GM19351 (cell line): ENCODE data around the gene GABRR2.

ENCODE experiments used
- ATAC-seq: cut with Tn5 transposase; IDR thresholded peaks from one replicate; pipeline ENCODE4 v1.9.1; 2021; ENCODE audit warnings: mild to moderate bottlenecking, moderate library complexity; ENCODE audit not compliant: unreplicated experiment

GABRR2 gene

GRCh38 chr6:89328976-89329375, 13.9 kb upstream of the GABRR2 start:
- ATAC-seq: no peak

- no peak for ATAC-seq
Measured at GRCh38 chr6:89324304-89324703, 9.2 kb upstream of the GABRR2 start.

GRCh38 chr6:89323511-89323971, 8.4 kb upstream of the GABRR2 start:
- ATAC-seq: no peak

GRCh38 chr6:89321131-89321970, 6.3 kb upstream of the GABRR2 start:
- ATAC-seq: no peak

GRCh38 chr6:89320012-89320559, 5.0 kb upstream of the GABRR2 start:
- ATAC-seq: no peak

GRCh38 chr6:89317067-89317466, 2.0 kb upstream of the GABRR2 start:
- no peak for ATAC-seq

- no peak for ATAC-seq
Measured at GRCh38 chr6:89314692-89315091, 407 bp downstream of the GABRR2 start.

- no peak for ATAC-seq
Measured at GRCh38 chr6:89313006-89313405, 2.1 kb downstream of the GABRR2 start.

GRCh38 chr6:89311853-89312531, 3.1 kb downstream of the GABRR2 start:
- no peak for ATAC-seq

- ATAC-seq: no peak
Measured at GRCh38 chr6:89311530-89311852, 3.6 kb downstream of the GABRR2 start.

GRCh38 chr6:89310929-89311328, 4.2 kb downstream of the GABRR2 start:
- ATAC-seq: no peak

- no peak for ATAC-seq
Measured at GRCh38 chr6:89308525-89309395, 6.3 kb downstream of the GABRR2 start.

GRCh38 chr6:89304517-89304916, 10.6 kb downstream of the GABRR2 start:
- peak; percentile 59 for ATAC-seq

GRCh38 chr6:89302936-89303335, 12.2 kb downstream of the GABRR2 start:
- ATAC-seq: no peak

GRCh38 chr6:89302195-89302770, 12.8 kb downstream of the GABRR2 start:
- ATAC-seq: no peak

GRCh38 chr6:89301586-89302194, 13.4 kb downstream of the GABRR2 start:
- no peak for ATAC-seq

- ATAC-seq: no peak
Measured at GRCh38 chr6:89299466-89299850, 15.6 kb downstream of the GABRR2 start.

GRCh38 chr6:89298680-89299465, 16.2 kb downstream of the GABRR2 start:
- ATAC-seq: peak; percentile 55

- ATAC-seq: peak; percentile 87
Measured at GRCh38 chr6:89297695-89298351, 17.3 kb downstream of the GABRR2 start.
